ENCODE measurements around the gene CST7.

- TF ChIP-seq, protein P1, sequence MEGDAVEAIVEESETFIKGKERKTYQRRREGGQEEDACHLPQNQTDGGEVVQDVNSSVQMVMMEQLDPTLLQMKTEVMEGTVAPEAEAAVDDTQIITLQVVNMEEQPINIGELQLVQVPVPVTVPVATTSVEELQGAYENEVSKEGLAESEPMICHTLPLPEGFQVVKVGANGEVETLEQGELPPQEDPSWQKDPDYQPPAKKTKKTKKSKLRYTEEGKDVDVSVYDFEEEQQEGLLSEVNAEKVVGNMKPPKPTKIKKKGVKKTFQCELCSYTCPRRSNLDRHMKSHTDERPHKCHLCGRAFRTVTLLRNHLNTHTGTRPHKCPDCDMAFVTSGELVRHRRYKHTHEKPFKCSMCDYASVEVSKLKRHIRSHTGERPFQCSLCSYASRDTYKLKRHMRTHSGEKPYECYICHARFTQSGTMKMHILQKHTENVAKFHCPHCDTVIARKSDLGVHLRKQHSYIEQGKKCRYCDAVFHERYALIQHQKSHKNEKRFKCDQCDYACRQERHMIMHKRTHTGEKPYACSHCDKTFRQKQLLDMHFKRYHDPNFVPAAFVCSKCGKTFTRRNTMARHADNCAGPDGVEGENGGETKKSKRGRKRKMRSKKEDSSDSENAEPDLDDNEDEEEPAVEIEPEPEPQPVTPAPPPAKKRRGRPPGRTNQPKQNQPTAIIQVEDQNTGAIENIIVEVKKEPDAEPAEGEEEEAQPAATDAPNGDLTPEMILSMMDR (conservative IDR thresholded peaks at IDR 0.05; ENCODE audit: low read length): no peak
- no peak for TF ChIP-seq EZH2phosphoT487 (IDR thresholded peaks at IDR 0.05; ENCODE audit: borderline replicate concordance)
These were observed 19.3 kb downstream of the CST7 start for GRCh38 chr20:24968278-24968800.
